PC-9 (cell line): Measurements from ENCODE around the gene AOPEP. TPM values are rescaled to one million over a fixed set of nuclear protein-coding genes. Genes with fewer than 3 reads are reported as not detected.

ENCODE experiments used
- BruUV-seq: library from RNA; stranded (reverse); fragments of 400-500 nt; replicated peaks from 2 replicates; lab custom pipeline; 2021; lab: Mats Ljungman, UMichigan
- CTCF ChIA-PET: fragments of 300-600 bp; sonication (Branson Sonifier 250); formaldehyde crosslinking; loops from one replicate; lab custom pipeline; 2022; ENCODE audit warnings: antibody characterized with exemption; lab: Charles Lee
- POLR2A ChIA-PET: fragments of 300-600 bp; sonication (Branson Sonifier 250); formaldehyde crosslinking; loops from one replicate; lab custom pipeline; 2022; ENCODE audit warnings: antibody characterized with exemption; ENCODE audit not compliant: unreplicated experiment; lab: Charles Lee
- DNase-seq, 2 experiments: peaks; one replicate each; pipeline versions ENCODE4 v3.0.0 to v3.0.0-alpha.2; 2015 to 2022; ENCODE audit warnings: mixed read lengths in 1 of 2
- H2AFZ ChIP-seq: fragments of 200-600 bp; sonication (generic); 2 replicates; pipeline ENCODE4 v1.8.1; 2017; ENCODE audit warnings: antibody characterized with exemption
- H3F3A ChIP-seq: fragments of 200-600 bp; sonication (generic); 2 replicates; pipeline ENCODE4 v1.8.1; 2017; ENCODE audit warnings: antibody characterized with exemption, mild to moderate bottlenecking, low read depth; ENCODE audit not compliant: insufficient read depth
- H3K27ac ChIP-seq: fragments of 200-600 bp; sonication (generic); 2 replicates; pipeline ENCODE4 v1.6.1; 2016; ENCODE audit warnings: mixed run types
- H3K27me3 ChIP-seq: fragments of 200-600 bp; sonication (generic); 2 replicates; pipeline ENCODE4 v1.6.1; 2016; ENCODE audit warnings: low read depth, mixed run types; ENCODE audit not compliant: insufficient read depth
- H3K36me3 ChIP-seq: fragments of 200-600 bp; sonication (generic); 2 replicates; pipeline ENCODE4 v1.6.1; 2016; ENCODE audit warnings: low read depth, mixed run types
- H3K4me1 ChIP-seq: fragments of 200-600 bp; sonication (generic); replicated peaks from 2 replicates; pipeline ENCODE4 v1.6.1; 2016; ENCODE audit warnings: mixed run types; ENCODE audit not compliant: insufficient read depth
- H3K4me2 ChIP-seq: fragments of 200-600 bp; sonication (generic); 2 replicates; pipeline ENCODE4 v1.6.1; 2017; ENCODE audit warnings: mixed run types
- H3K4me3 ChIP-seq: fragments of 200-600 bp; sonication (generic); 2 replicates; pipeline ENCODE4 v1.6.1; 2016; ENCODE audit warnings: mixed run types
- H3K79me2 ChIP-seq: fragments of 200-600 bp; sonication (generic); 2 replicates; pipeline ENCODE4 v1.6.1; 2017; ENCODE audit warnings: low read depth, mixed run types
- H3K9me2 ChIP-seq: fragments of 200-600 bp; sonication (generic); 2 replicates; pipeline ENCODE4 v1.8.1; 2017; ENCODE audit warnings: mild to moderate bottlenecking; ENCODE audit not compliant: insufficient read depth
- H3K9me3 ChIP-seq: fragments of 200-600 bp; sonication (generic); 2 replicates; pipeline ENCODE4 v1.8.1; 2016; ENCODE audit warnings: low read depth; ENCODE audit not compliant: insufficient read depth
- H4K20me1 ChIP-seq: fragments of 200-600 bp; sonication (generic); 2 replicates; pipeline ENCODE4 v1.8.1; 2017; ENCODE audit not compliant: insufficient read depth
- CTCF ChIP-seq: fragments of 200-600 bp; sonication (generic); conservative IDR thresholded peaks from 2 replicates; pipeline ENCODE4 v1.6.1; 2017; ENCODE audit warnings: mixed run types, antibody characterized with exemption, mild to moderate bottlenecking, moderate library complexity
- EZH2 ChIP-seq: fragments of 200-600 bp; sonication (generic); IDR thresholded peaks from 2 replicates; pipeline ENCODE4 v1.8.0; 2017; ENCODE audit warnings: antibody characterized with exemption, low read depth
- intact Hi-C: fragments of 100-400 bp; cut with micrococcal nuclease; formaldehyde crosslinking; loops from one replicate; pipeline ENCODE4 v1.10.0; 2022; ENCODE audit not compliant: unreplicated experiment
- total RNA-seq: library from RNA; stranded (reverse); gene quantifications from 2 replicates; pipeline ENCODE4 v1.2.3, GENCODE V29; 2021

AOPEP gene
- total RNA-seq, 1 experiment from 2014 or later, result 90.0 TPM

GRCh38 chr9:94700445-94700844 is 26.1 kb upstream of the AOPEP start:
- Histone ChIP-seq H3K27me3 (no peaks in the 10 kb centered on the region), H3K79me2 (no peaks in the 10 kb centered on the region), H2AFZ (no peak overlapping the region), H3F3A (no peaks in the 10 kb centered on the region), H3K4me1 (no peaks in the 10 kb centered on the region), H3K4me3 (no peak overlapping the region), H4K20me1 (no peaks in the 10 kb centered on the region), H3K27ac (no peak overlapping the region), H3K9me2 (no peaks in the 10 kb centered on the region), H3K36me3 (no peaks in the 10 kb centered on the region), H3K9me3 (no peaks in the 10 kb centered on the region), H3K4me2 (no peak overlapping the region)
- TF ChIP-seq EZH2, result no peak
- TF ChIP-seq CTCF, result no peak
- DNase-seq, result no peak
- intact Hi-C loops, result no loop called here
- ChIA-PET CTCF (interaction anchor here (0.6 kb wide), 1 partner anchor 43 kb away, joined by 3 read pairs; no protein-coding TSS in a partner anchor), POLR2A (interaction anchor here (0.6 to 0.7 kb wide), 2 partner anchors 44 to 1104 kb away, joined by 4 to 5 read pairs; no protein-coding TSS in a partner anchor)
- BruUV-seq, result no TSS peak

- no peak overlapping the region for H3K4me2 ChIP-seq
- no peaks in the 10 kb centered on the region for H3F3A ChIP-seq
- ChIA-PET CTCF (no interaction called here), POLR2A (no interaction called here)
- no peak overlapping the region for H3K4me3 ChIP-seq
- H4K20me1 ChIP-seq, result no peaks in the 10 kb centered on the region
- H3K4me1 ChIP-seq, result no peaks in the 10 kb centered on the region
- TF ChIP-seq CTCF (no peak), EZH2 (no peak)
- H3K27me3 ChIP-seq, result no peaks in the 10 kb centered on the region
- no peak for DNase-seq
- no peak overlapping the region for H3K27ac ChIP-seq
- H3K79me2 ChIP-seq, result no peaks in the 10 kb centered on the region
- H3K9me2 ChIP-seq, result no peaks in the 10 kb centered on the region
- no TSS peak for BruUV-seq
- no peaks in the 10 kb centered on the region for H3K9me3 ChIP-seq
- no peak overlapping the region for H2AFZ ChIP-seq
- intact Hi-C loops, result no loop called here
- no peaks in the 10 kb centered on the region for H3K36me3 ChIP-seq
These were observed 22.9 kb upstream of the AOPEP start for GRCh38 chr9:94703488-94704140.

- H3K36me3 ChIP-seq, result no peaks in the 10 kb centered on the region
- H3K79me2 ChIP-seq, result no peaks in the 10 kb centered on the region
- no peak overlapping the region for H3K27ac ChIP-seq
- no peaks in the 10 kb centered on the region for H3K4me1 ChIP-seq
- TF ChIP-seq EZH2 (no peak), CTCF (no peak)
- no peaks in the 10 kb centered on the region for H3K27me3 ChIP-seq
- no peaks in the 10 kb centered on the region for H3K9me2 ChIP-seq
- no peak overlapping the region for H3K4me3 ChIP-seq
- no peaks in the 10 kb centered on the region for H3K9me3 ChIP-seq
- no peak overlapping the region for H3K4me2 ChIP-seq
- ChIA-PET POLR2A (no interaction called here), CTCF (interaction anchor here (0.6 kb wide), 1 partner anchor 168 kb away, joined by 4 read pairs; no protein-coding TSS in a partner anchor)
- BruUV-seq, result no TSS peak
- DNase-seq, result no peak
- intact Hi-C loops, result no loop called here
- no peak overlapping the region for H2AFZ ChIP-seq
- no peaks in the 10 kb centered on the region for H4K20me1 ChIP-seq
- H3F3A ChIP-seq, result no peaks in the 10 kb centered on the region
These were observed 21.3 kb upstream of the AOPEP start for GRCh38 chr9:94705162-94705702.
